GM10847 (cell line): ENCODE results near the gene IGF2BP2.

Experiments
- POLR2A ChIP-seq: IDR thresholded peaks from 2 replicates; pipeline ENCODE4 v1.6.1; 2011; ENCODE audit not compliant: insufficient read length; ENCODE audit errors: extremely low read depth

IGF2BP2 gene

DNA sequence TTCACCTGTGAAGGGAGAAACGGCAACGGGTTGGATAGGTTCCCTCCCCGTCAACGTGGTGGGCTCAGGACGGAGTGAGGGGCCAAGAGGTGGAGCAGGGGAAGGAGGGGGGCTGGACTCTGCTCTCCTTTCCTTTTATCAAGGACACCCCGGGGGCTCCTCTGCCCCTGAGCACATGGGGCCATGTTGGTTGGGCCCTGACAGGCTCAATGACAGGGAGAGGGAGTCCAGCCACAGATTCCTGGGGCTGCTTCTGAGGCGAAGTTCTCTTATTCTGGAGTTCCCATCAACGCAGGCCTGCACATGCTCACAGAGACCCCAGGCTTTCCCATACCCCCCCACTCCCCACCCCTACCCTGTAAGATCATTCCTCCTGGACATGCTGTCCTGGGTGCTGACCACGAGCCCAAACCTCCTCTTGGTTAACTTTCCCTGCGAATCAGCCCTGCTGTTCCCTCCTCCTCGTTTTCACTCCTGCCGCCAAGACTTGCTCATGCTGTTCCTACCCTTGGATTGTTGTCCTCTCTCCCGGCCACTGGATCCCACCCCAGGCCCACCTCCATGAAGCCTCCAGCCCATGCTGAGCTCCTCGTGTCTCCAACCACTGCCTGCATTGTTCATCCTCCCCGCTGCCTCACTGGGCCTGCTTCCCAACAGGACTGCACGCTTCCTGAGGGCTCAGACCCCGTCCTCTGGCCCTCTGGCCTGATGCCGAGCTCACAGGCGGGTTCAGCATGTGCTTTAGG is 177.5 kb downstream of the IGF2BP2 start:
- TF ChIP-seq POLR2A = no peak

DNA sequence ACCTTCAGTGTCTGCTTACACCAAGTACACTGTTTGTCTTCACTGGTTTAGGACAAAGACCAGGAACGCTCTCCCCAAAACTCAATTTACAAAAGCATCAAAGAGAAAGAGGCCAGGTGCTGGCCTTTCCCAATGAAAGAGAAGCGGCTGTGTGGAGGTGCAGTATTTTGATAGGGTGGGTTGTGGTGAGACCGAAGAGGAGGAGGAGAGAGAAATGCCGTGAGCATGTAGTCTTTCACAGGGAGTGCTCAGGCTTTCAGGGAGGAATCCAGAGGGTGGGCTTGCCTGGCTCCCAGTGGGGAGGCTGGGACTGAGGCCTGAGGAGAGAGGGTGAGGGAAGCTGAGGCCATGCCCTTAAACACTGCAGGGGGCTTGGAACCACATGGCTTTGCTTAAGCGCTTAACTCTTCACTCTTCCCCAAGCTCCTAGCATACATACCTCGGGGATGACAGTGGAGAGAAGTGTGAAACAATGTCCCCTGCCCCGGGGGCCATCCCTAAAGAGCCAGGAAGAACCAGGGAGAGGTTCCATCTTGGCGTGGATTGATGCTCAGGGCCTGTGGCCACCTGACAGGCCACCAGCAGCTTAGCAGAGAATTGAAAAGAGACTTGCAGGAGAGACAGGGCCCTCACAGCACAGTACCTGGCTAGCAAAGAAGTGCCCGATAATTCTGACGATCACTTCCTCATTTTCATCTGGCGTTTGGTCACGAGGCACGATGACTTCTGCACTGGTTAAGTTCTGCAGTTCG is 178.3 kb downstream of the IGF2BP2 start:
- no peak for TF ChIP-seq POLR2A

DNA sequence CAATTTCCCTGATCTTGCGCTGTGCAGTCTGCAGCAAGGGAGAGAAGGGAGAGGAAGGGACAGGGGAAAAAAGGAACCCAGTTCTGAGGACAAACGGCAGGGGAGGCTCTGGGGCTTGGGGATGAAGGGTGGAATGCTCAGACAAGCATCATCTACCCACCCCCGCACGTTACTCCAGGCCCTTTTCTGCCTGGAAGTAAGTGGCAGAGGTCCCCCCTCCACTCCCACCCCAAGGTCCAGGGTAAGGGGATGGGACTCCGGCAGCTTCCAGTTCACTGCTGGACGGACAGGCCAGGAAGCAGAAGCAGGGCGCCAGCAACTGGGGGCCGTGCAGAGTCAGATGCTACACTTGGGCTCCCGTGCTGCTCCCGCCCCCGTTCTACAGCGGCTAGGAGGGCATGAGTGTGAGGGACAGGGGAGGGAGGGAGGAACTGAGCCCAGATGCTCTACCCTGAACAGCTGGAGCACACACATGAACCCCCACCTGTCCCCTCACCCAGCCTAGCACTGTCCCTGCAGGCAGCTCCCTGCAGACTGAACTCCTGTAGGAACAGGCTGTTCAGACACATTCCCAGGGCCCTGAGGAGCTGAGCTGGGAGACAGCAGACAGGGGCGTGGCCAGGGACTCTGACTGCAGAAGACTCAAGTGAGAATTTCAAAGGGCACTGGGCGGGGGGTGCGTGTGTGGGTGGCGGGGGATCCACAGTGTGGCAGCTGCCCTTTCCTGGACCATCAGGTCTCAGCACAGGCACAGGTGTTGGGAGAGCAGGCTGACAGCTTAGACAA is 179.1 kb downstream of the IGF2BP2 start:
- no peak for TF ChIP-seq POLR2A

DNA sequence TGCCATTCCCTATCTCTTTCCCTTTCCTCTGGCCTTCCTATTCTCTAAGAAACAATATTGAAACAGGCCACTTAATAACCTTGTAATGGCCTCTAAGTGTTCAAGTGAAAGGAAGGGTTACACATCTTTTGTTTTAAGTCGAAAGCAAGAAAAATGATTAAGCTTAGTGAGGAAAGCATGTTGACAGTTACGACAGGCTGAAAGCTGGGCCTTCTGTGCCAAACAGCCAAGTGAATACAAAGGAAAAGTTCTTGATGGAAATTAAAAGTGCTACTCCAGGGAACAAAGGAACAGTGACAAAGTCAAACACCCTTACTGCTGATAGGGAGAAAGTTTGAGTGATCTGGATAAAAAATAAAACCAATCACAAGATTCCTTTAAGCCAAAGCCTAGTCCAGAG is 184.5 kb downstream of the IGF2BP2 start:
- TF ChIP-seq POLR2A = no peak

DNA sequence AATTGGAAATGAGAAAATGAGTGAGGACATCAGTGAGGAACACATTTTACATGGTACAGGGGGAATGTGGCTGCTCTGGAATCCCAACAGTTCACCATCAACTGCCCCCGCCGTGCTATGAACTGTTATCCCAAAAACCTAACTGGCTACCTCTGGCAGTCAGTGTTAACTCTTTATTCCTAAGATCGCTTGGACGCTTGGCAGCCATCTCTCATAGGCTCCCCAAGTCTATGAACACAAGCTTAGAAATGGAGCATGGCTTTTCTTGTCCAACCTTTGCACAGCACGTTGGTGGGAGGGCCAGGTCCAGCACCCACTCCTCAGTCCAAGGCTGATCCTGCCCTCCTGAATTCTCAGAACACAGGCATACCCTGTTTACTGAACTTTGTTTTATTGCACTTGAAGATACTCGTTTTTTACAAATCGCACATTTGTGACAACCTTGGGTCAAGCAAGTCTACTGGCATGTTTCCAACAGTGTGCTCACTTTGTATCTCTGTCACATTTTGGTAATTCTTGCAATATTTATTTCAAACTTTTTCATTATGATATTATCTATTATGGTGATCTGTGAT is 185.1 kb downstream of the IGF2BP2 start:
- TF ChIP-seq POLR2A = no peak

DNA sequence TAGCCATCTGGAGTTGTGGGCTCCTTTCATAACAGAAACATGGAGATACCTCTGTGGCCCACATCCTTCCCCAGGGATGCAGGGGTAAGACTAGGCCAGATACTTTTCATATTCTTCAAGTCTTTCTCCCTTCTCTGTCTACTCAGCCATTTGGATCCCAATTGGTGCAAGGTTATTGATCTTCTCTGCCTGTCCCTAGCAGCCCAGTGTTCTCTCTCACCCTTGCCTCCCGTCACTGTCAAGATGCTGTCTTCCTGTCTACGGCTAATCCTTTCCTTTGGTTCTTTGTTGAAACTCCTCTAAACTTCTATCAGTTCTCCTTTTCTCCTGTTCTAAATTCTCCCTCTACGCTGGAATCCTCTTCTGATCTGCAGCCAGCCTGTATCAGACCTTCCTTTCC is 187.5 kb downstream of the IGF2BP2 start:
- TF ChIP-seq POLR2A = no peak

DNA sequence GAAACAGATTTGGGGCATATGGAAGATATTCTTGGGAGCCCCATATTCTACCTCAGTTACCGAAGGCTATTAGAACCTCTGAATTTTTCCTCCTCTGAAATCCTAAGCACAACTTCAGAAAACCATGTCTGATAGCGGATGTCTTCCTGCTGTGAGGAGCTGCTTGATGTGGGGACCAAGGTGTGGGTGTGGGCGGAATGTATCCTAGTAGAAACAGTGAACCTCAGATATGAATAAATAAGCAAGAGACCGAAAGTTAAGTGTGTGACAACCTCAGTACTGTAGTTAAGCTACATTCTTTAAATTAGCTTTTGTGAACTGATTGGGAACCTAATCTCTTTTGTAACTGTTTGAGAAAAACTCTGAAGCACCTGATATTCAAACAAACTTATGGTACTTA is 191.8 kb downstream of the IGF2BP2 start:
- TF ChIP-seq POLR2A = no peak

DNA sequence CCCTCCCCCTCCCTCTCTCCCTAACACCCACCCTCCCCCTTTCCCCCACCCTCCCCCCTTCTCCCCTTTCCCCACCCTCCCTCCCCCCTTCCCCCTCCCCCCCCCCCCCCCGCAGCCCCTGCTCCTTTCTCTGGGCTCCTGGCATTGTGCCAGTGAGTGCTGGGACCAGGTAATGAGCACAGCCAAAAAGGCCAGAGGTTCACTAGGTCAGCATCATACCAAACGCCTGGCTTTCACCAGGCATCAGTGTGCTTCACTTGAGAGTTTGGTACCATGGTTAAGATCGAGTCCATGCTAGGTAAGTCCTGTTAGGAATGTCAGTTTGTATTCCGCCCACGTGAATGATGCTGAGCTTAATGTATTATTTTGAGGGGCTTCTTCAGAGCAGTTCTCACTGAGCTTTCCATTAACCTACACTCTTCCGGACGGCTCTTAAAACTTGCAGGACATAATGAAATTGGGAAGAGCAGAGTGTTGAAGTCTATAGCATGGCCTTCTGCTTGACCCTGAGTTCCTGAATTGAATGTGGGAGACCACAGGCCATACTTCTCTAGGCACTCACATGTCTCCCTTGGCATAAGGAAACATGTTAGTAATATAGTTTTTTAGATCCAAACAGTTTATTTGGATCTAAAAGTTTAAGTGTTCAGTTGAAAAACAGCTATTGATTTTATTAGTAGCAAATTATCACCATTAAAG is 193.2 kb downstream of the IGF2BP2 start:
- no peak for TF ChIP-seq POLR2A

DNA sequence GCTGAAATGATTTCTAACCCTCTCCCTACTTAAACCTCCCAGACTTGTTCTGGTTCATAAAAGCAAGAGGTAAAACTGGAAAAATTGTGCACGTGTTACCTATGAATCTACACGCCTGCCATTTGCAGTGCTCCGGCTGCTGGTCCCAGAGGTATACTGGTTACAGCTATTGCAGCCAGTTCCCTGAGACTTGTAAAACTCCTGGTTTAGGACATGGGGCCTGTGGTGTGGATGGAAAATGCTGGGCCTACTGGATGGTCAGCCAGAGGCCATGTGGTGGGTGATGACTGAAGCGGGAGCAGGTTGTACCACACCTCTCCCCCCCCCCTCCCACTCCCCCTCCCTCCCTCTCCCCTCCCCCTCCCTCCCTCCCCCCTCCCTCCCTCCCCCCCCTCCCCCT is 193.7 kb downstream of the IGF2BP2 start:
- no peak for TF ChIP-seq POLR2A

DNA sequence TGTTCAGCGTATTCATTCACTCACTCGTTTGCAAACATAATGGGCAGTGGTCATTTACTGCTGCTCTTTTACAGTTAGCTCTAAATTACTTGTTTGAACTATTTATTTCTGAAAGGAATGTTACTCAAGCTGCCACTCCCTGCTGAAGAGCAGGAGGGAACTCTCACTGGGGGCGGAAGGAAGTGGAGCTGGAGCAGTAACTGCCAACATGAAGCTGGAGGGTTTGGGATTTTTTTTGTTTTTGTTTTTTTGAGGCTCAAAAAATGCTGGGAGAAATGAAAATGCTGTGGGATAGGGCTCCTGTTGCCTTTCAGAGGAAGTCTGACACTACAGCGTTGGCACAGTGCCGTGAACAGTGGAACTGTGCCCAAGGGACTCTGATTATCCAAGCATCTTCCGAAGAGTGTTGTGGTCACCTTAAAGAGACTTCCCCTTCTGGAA is 194.6 kb downstream of the IGF2BP2 start:
- no peak for TF ChIP-seq POLR2A

DNA sequence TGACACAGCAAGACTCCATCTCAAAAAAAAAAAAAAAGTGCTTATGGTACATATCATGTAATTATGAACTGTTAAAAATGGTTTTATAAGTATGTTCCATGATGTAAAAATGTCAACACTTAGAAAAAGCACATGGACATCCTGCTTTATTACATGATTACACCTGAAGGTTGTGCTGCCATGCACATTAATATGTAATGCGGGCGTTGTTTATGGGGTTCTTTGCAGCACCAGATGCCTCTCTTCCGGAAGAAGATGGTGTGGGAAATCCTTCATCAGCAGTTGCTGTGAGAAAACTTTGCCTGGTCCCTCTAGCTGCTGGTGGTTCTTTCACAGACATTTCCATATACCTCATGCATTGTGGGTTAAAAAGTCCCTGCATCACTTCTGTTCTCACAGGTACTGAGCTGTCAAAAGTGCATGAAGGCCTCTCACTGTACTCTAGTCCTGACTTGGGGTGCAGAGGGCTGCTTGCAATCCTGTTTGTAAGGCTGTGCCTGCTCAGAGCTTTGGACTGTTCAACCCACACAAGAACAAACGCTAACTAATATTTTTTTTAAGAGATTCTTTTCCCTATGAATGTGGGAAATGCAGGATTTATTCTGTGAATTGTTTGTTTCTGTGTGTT is 195.2 kb downstream of the IGF2BP2 start:
- TF ChIP-seq POLR2A = no peak

DNA sequence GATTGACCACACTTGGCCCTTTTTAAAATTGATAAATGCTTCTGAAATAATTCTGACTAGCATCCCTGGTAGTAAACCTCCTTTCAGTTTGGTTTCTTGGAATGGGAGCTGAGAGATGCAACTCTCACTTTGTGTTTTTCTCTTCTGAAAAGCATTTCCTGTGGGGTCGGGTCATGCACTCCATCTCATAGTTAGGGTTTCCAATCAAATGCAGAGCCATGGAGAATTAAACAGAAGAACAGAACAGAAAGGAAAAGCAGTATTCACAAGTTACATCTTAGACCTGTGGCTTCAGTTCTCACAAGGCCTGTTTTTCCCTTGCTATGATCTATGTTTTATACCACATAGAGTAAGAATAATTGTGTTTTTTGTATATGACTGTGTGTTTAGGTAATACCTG is 199.1 kb downstream of the IGF2BP2 start:
- TF ChIP-seq POLR2A = no peak

DNA sequence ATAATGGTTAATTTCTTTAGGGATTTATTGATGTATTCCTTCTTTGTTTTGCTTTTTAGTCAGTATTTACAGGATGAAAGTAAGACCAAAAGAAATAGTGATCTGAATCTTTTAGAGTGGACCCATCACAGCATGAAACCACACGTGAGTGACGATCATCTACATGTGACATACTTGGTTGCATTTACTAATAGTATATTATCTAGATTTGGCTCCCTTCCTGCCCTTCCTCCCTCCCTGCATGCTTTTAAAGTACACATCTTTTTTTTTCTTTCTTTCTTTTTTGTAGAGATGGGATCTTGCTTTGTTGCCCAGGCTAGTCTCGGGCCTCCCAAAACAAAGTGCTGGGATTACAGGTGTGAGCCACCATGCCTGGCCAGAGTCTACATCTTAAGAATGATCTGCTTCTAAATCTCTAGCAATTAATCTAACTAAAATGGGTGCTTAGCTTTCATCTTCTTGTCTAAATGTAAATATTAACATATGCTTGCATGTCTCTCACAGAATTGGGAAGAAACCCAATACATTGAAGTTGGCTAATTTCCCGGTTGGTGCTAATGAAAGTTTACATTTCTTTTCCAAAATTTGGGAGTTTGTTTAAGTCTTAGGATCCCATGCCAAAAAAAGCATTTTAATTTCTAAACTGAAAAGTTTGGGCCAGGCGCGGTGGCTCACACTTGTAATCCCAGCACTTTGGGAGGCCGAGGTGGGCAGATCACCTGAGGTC is 200.7 kb downstream of the IGF2BP2 start:
- no peak for TF ChIP-seq POLR2A

DNA sequence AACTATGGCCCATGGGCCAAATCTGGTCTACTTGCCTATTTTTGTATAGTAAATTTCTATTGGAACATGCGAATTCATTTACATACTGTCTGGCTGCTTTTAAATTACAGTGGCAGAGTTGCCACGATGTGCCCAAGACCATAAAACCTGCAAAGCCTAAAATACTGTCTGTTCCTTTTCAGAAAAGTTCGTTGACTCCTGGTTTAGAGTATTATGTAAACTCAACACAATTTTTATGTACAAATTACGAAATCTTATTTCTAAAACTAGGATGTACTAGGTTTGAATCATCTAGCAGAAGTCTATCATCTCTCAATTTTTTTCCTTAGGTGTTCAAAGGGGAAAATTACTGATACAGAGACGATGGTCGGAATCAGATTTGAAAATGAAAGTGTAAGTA is 211.8 kb downstream of the IGF2BP2 start:
- no peak for TF ChIP-seq POLR2A
